Measurements from ENCODE around the gene LENEP. TPM values are rescaled to one million over a fixed set of nuclear protein-coding genes. Genes with fewer than 3 reads are reported as not detected.

The LENEP gene
- total RNA-seq, 1 experiment from 2014 or later = 0.50 TPM

DNA sequence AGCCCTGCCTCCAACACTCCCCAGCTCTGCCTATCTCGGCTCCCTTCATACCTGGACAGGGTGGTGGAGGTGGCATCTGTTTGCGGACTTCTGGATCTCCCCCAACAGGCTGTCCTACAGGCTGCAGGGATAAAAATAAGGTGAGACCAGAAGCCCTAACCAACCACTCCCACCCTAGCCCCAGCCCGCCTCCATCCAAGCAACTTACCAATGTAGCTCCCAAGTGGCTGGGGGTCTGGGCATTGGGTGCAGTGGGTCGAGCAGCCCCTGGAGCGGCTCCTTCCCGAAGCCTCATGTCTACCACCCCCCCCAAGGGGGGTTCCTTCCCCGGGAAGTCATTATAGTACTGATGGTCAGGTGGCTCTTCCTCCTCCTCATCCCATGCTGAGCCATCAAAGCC, 27.3 kb upstream of the LENEP start:
- H3K4me3 Mint-ChIP-seq (ENCODE audit: unreplicated experiment) = no peak overlapping the region
- H3K27me3 Mint-ChIP-seq (ENCODE audit: insufficient read depth, unreplicated experiment) = no peaks in the 10 kb centered on the region
- H3K36me3 Mint-ChIP-seq (ENCODE audit: insufficient read depth, unreplicated experiment) = peaks cover 49% of the 10 kb centered on the region
- ChIA-PET POLR2A (interaction anchor here (0.6 kb wide), 1 partner anchor 10 kb away, joined by 5 read pairs; the partner anchor contains the start of gene PBXIP1), CTCF (no interaction called here)
- DNase-seq = no peak
- peaks cover 27% of the 10 kb centered on the region for H3K4me1 Mint-ChIP-seq (ENCODE audit: low read depth, unreplicated experiment)
- no peaks in the 10 kb centered on the region for H3K9me3 Mint-ChIP-seq (ENCODE audit: unreplicated experiment)
- no peaks in the 10 kb centered on the region for H3K27me3 ChIP-seq (replicated peaks; ENCODE audit: control insufficient read depth, insufficient read depth, low read length)
- no TSS peak for BruUV-seq (replicated peaks)
- TF ChIP-seq, protein P1, sequence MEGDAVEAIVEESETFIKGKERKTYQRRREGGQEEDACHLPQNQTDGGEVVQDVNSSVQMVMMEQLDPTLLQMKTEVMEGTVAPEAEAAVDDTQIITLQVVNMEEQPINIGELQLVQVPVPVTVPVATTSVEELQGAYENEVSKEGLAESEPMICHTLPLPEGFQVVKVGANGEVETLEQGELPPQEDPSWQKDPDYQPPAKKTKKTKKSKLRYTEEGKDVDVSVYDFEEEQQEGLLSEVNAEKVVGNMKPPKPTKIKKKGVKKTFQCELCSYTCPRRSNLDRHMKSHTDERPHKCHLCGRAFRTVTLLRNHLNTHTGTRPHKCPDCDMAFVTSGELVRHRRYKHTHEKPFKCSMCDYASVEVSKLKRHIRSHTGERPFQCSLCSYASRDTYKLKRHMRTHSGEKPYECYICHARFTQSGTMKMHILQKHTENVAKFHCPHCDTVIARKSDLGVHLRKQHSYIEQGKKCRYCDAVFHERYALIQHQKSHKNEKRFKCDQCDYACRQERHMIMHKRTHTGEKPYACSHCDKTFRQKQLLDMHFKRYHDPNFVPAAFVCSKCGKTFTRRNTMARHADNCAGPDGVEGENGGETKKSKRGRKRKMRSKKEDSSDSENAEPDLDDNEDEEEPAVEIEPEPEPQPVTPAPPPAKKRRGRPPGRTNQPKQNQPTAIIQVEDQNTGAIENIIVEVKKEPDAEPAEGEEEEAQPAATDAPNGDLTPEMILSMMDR (IDR thresholded peaks at IDR 0.05; ENCODE audit: insufficient read depth in 1 of 2, low read depth in 1 of 2, low read length in 1 of 2, severe bottlenecking in 1 of 2, unreplicated experiment in 1 of 2) = no peak
- no peak overlapping the region for H3K27ac Mint-ChIP-seq (ENCODE audit: unreplicated experiment)
- intact Hi-C loops (cut with micrococcal nuclease; ENCODE audit: unreplicated experiment) = no loop called here
- H3K4me1 ChIP-seq = peaks cover 11% of the 10 kb centered on the region
- peaks cover 3% of the 10 kb centered on the region for H3K36me3 ChIP-seq (ENCODE audit: control insufficient read depth, insufficient read depth, low read length)
- H3K9me3 ChIP-seq = no peaks in the 10 kb centered on the region
- no peak overlapping the region for H3K4me3 ChIP-seq (ENCODE audit: low read depth, low read length)

DNA sequence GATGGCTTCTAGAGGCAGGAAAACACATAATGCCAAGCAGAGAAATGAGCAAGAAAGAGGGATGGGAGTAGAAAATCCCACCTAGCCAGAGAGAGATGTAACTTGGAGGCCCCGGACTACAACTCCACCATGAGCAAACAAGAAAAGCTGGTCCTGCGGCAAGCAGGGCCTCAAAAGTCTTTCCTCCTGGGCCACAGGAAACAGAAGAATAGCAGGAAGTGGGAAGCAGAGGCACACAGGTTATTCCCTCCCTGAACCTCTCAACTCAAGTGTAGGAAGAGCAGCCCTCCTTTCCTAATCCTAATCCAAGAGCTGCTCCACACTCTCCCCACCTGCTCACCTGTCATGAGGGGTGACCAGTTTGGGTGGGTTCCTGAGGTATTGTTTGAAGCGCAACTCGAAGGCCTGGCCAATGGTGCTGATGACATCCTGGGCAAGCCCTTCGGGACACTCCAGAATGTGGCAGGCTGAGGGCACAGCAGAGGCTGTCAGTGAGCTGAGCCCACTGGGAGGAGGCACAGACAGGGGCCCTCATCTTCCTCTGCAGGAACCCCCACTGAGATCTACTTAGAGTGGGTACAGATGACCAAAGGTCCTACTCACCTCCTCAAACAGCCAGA, 25.9 kb upstream of the LENEP start:
- ChIA-PET CTCF (no interaction called here), POLR2A (no interaction called here)
- peaks cover 36% of the 10 kb centered on the region for H3K36me3 Mint-ChIP-seq (ENCODE audit: insufficient read depth, unreplicated experiment)

GRCh38 chr1:154968731-154969130, 24.7 kb upstream of the LENEP start:
- Mint-ChIP-seq H3K9me3 (ENCODE audit: unreplicated experiment) (no peaks in the 10 kb centered on the region), H3K36me3 (ENCODE audit: insufficient read depth, unreplicated experiment) (peaks cover 26% of the 10 kb centered on the region), H3K27me3 (ENCODE audit: insufficient read depth, unreplicated experiment) (no peaks in the 10 kb centered on the region), H3K4me1 (ENCODE audit: low read depth, unreplicated experiment) (peaks cover 37% of the 10 kb centered on the region), H3K27ac (ENCODE audit: unreplicated experiment) (peak overlapping the region; percentile 17), H3K4me3 (ENCODE audit: unreplicated experiment) (no peak overlapping the region)
- Histone ChIP-seq H3K36me3 (ENCODE audit: control insufficient read depth, insufficient read depth, low read length) (peaks cover 5% of the 10 kb centered on the region), H3K4me1 (peaks cover 27% of the 10 kb centered on the region), H3K27me3 (replicated peaks; ENCODE audit: control insufficient read depth, insufficient read depth, low read length) (no peaks in the 10 kb centered on the region), H3K9me3 (no peaks in the 10 kb centered on the region), H3K4me3 (ENCODE audit: low read depth, low read length) (no peak overlapping the region)
- DNase-seq = no peak
- BruUV-seq (replicated peaks) = no TSS peak
- ChIA-PET CTCF (no interaction called here), POLR2A (no interaction called here)
- TF ChIP-seq, protein P1 (IDR thresholded peaks at IDR 0.05; ENCODE audit: insufficient read depth in 1 of 2, low read depth in 1 of 2, low read length in 1 of 2, severe bottlenecking in 1 of 2, unreplicated experiment in 1 of 2) = no peak
- intact Hi-C loops (cut with micrococcal nuclease; ENCODE audit: unreplicated experiment) = no loop called here

More for the DNA sequence above, 25.9 kb upstream of the LENEP start:
- H3K4me1 ChIP-seq = peaks cover 24% of the 10 kb centered on the region
- Mint-ChIP-seq H3K27ac (ENCODE audit: unreplicated experiment) (no peak overlapping the region), H3K9me3 (ENCODE audit: unreplicated experiment) (no peaks in the 10 kb centered on the region), H3K4me1 (ENCODE audit: low read depth, unreplicated experiment) (peaks cover 37% of the 10 kb centered on the region), H3K4me3 (ENCODE audit: unreplicated experiment) (no peak overlapping the region), H3K27me3 (ENCODE audit: insufficient read depth, unreplicated experiment) (no peaks in the 10 kb centered on the region)
- DNase-seq = no peak
- BruUV-seq (replicated peaks) = no TSS peak
- no peaks in the 10 kb centered on the region for H3K27me3 ChIP-seq (replicated peaks; ENCODE audit: control insufficient read depth, insufficient read depth, low read length)
- no peaks in the 10 kb centered on the region for H3K9me3 ChIP-seq
- peaks cover 5% of the 10 kb centered on the region for H3K36me3 ChIP-seq (ENCODE audit: control insufficient read depth, insufficient read depth, low read length)
- intact Hi-C loops (cut with micrococcal nuclease; ENCODE audit: unreplicated experiment) = no loop called here
- TF ChIP-seq, protein P1 (IDR thresholded peaks at IDR 0.05; ENCODE audit: insufficient read depth in 1 of 2, low read depth in 1 of 2, low read length in 1 of 2, severe bottlenecking in 1 of 2, unreplicated experiment in 1 of 2) = no peak
- H3K4me3 ChIP-seq (ENCODE audit: low read depth, low read length) = no peak overlapping the region

Measured in Caco-2 (cell line).